HTR-8/SVneo (cell line): ENCODE results near the gene PUDP.
A peak's percentile ranks its signal among the peaks of the same experiment; 100 is the strongest.

Experiments used
- DNase-seq: peaks from one replicate; pipeline ENCODE4 v3.0.0; 2011; ENCODE audit warnings: low spot score, mixed read lengths; ENCODE audit not compliant: insufficient read length
- FAIRE-seq: peaks from 2 replicates; lab custom pipeline; 2011; peaks lifted over from hg19 to GRCh38; lab: Jason Lieb, UNC

The PUDP gene

DNA sequence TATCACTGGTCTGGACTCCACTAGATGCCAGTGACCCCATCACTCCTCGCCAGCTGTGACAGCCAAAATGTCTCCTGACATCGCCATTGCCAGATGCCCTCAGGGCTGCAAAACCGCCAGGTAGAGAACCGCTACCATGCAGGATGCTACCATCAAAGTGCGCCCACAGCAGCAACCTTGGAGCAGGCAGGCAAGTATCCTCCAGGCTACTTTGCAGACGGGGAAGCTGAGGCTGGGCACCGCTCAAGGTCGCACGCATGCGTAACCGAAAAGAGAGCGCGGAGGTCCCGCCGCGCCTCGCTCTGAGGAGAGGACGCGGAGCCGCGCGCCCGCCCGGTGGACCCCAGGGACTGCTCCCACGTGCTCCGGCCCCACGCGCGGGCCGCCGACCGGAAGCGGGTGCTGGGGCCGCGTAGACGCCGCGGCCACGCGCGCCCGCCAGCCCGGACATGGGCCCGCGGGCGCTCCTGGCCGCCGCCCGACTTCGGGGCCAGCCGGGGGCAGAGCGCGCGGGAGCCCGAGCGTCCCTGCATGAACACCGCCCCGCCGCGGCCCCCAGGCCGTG is 458 bp downstream of the PUDP start, which contains the start of gene STS:
Gene STS, plus strand, starts transcription at position 300 of the 565 bp plus-strand sequence. CDS start 105,488 bp downstream, outside the sequence.
- no peak for DNase-seq

DNA sequence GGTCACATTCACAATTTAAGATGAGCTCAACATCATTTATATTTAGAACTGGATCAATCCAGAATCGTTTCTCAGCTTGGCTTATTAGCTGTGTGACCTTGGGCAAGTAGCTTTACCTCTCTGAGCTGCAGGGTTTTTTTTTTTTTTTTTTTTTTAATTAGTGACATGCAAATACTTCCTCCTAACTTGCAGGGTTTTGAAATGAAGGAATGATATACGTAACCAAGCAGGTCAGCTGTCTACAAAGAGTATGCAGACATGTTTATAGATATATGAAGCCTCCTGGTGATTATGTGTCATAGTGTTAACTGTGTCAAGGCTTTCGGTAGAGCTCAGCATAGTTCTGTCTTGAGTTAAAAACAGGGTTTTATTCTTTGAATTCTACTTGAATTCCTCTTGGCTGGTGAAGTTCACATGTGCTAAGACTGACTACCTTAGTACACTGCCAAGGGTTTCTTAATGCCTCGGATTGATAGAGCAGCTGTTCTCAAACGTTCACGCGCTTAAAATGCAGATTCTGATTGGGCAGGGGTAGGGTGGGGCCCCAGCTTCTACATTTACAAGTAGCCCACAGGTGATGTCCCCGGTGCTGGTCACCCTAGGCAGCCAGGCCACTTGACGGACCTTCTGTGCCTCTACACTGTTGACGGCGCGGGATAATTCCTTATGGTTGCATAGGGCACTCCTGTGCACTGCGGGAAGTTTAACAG is 1.1 kb downstream of the PUDP start:
- DNase-seq (no peak), FAIRE-seq (peak; percentile 20)

More for the DNA sequence above, 458 bp downstream of the PUDP start, which contains the start of gene STS:
- no peak for FAIRE-seq

DNA sequence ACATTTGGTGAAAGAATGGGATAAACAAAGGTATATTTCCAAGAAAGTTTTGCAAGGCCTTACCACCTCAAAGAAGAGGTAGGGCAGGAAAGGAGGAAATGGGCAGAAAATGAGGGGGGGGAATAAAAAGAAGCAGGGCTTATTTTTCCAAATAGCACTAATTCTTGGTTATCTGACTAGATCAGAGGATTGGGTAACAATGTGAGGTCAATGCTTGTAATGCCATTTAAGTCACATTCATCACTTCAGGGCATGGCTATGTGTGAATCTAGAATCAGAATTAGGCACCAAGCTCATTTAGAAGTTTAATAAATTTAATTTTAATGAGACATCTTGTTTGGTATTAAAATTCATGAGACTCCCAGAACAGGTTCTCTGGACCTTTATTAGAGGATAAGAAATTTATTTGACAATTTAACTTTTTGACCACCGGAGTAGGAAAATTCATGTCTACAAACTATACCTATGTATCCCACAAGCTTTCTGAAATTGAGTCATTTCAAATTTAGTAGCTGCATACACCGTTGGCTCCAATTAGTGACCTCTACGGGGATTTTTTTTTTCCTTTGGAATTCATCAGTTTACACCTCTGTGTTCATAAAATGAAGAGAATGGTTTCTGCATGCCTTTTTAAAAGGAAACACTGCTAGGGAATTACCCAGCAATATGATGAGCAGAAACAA is 1.8 kb downstream of the PUDP start:
- DNase-seq (no peak), FAIRE-seq (no peak)

DNA sequence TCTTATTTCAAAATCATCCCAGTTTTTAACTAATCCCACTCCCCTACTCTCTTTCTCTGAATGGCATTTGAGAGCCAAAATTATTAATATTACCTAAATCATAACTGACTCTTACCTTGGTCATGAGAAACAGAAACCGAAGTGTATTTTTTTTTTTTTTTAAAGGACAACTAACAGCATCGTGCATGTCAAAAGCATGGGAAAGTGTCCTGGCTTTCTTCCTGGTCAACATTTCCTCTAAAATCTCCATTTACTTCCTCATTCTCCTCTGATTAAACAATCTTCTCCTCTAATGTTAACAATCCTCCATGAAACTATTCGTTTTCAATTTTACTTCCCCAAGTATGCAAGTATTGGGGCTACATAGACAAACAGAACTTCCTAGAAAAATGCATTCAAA is 2.5 kb downstream of the PUDP start:
- DNase-seq, result no peak
- FAIRE-seq, result no peak

DNA sequence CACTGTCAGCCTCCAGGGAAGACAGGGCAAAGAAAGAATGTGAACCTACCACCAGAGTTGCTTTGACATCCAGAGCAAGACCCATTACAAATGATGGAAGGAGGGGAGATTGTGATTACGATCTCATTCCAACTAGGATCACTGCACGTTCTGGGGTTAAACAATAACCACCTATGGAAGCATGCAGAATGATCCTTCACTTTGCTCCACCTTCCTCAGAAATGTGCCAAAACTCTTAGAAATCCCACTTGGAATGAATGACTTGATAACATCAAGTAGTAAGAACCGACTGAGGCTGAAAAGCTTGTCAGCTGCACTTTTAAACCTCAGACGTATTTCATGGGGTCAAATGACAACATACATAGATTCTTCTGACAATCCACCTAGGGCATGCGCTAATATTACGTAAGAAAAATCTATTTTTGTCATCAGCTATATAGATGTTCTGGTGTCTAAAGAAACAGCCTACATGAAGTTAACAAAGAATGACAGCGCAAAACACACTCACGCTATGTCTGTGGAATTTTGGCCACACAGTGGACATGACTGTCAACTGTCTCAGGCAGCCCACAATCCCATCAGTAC is 3.9 kb downstream of the PUDP start:
- DNase-seq, result no peak
- FAIRE-seq, result no peak

DNA sequence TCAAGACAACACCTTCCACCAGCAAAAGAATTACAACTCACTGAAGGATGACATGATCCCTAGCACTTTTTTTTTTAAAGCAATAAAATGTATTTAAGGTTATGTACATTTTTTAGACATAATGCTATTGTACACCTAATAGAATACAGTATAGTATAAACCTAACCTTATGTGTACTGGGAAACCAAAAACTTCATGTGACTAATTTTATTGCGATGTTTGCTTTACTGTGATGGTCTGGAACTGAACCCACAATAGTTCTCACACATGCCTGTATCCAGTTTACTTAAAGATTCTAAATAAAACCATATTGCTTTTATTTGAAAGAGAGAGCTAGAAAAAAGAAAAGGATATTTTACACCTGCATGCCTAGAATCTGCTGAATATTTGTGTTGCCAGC is 4.9 kb downstream of the PUDP start:
- DNase-seq (no peak), FAIRE-seq (no peak)

DNA sequence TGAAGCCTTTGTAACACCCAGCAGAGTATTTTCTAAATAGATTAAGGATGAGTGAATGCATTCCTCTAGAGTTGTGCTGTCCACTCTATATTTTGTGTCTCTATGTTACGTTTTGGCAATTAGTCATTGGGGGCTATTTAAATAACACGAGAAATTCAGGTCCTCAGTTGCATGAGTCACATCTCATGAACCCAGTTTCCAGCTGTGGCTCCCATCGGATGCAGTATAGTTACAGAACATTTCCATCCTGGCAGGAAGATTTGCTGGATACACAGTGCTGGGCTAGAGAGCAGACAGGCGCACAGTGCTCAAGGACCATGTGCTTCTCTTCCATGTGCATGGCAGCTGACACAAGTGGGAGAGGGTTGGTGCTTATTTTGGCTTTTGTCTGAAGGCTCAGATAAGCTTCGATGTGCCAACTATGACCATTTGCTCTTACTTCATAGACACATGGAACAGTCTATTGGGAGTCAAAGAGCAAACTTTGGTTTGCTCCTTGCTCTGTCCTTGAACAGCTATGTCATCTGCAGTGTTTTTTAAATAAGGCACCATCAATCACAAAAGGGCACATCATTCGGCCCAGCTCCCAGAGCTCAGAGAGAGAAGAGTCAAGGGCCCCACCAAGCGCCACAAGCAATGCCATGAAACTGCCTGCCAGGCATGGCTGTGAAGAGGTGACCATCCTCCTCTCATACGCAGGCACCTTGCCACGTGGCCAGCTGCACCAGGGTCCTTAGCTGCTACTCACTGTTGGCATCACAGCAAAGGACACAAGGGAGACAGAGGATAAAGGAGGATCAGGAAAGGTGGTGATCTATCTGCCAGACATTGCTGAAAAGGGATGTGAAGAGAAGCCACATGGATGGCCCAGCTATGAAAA is 8.5 kb downstream of the PUDP start:
- no peak for FAIRE-seq

DNA sequence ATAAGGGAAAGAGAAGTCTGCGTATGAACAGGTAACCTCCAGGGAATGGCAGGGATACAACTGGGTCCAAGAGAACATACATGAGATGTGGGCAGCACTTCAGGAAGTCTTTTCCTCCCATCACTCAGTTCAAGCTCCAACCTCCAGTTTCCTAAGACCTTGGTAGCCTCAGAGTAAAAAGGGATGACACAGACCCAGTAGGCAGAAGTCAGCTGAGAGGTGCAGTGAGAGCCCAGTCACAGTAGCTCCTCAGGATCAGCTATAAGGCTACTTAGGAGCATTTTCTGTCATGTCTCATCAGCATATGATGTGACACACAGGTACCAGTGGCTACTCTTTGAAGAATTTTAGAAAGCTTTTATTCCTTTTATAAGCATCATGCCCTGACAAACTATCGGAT is 13.0 kb downstream of the PUDP start:
- FAIRE-seq, result no peak

More for the DNA sequence above, 8.5 kb downstream of the PUDP start:
- DNase-seq, result no peak

DNA sequence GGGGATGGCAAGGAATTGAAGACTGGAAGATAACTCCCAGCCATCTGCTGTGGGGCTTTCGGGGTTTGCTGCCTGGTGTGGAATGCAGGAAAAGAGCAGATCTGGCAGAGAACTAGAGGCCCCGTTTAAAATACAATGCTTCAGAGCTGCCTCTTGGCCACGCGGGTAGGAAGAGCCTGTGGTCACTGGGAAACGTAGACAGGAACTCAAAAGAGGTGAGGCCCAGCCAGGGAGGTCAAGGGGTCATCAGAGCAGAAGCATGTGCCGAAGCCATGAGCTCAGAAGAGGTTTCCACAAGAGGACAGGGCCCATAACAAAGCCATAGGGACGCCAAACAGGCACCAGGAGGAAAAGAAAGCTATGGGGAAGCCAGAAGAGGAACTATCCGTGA is 14.9 kb downstream of the PUDP start:
- DNase-seq, result no peak
- FAIRE-seq, result no peak

More for the DNA sequence above, 13.0 kb downstream of the PUDP start:
- no peak for DNase-seq

DNA sequence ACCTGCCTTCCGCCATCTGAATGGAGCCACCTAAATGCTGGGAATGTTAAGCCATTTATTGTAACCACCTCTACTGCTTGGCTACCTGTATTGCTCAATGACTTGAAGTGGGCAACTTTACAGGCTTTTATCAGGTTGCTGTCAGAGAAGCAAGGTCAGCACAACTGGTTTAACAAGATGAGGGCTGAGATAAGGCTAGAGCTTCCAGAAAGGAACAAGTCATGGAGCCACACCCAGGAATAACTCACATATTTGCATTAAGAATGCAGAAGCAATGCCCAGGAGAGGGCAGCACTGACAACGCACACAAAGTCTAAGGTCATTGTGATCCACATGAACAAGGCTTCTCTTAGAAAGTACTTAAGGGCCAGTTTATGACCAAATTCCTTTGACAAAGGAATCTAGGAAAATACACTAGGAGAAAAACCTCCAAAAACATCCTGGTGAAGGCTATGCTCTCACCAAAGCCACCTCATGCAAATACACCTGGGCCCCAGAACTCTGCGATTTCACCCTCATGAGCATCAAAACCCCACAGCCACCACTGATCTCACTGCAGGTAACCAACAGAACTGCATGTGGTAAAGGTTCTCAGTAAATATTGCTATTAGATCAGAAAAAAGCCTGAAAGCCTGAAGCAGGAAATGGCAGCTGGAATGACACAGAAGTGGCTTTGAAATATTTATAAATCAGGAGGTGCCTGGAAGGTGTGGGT is 15.5 kb downstream of the PUDP start:
- FAIRE-seq, result no peak
- peak; percentile 47 for DNase-seq

DNA sequence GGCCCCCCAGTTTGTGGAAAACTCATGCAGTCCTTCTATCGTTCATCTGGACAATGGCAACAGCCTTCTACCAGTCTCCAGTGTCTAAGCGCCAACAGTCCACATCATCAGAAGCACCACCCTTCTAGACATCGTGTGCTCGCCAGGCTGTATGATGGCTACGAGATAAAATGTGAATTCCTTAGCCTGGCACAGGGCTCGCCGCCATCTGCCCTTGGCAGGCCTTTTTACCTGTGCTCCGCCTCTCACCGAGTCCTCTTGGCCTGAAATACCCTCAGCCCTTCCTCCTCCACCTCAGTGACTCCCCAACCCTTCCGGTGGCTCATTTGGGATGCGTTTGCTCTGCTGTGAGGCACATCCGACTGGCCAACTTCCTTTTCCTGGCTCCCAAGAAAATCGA is 16.3 kb downstream of the PUDP start:
- FAIRE-seq (no peak), DNase-seq (no peak)

DNA sequence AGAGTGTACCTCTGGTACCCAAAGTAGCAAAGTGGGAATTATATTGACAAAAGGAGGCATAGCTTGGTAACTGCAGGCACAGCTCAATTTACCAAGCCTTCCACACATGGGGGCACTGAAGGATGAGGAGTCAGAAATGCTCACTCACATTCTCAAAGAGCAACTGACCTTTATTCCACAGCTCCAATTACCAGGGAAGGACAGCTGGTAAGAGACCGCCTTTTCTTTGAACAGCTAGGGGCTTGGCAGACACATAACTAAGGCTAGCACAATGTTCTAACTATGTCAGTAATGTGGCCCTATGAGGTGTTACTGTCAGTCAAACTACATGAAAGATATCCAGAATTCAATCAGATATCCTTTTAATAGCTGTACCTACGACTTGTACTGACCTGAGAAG is 20.9 kb downstream of the PUDP start:
- no peak for DNase-seq
- no peak for FAIRE-seq

DNA sequence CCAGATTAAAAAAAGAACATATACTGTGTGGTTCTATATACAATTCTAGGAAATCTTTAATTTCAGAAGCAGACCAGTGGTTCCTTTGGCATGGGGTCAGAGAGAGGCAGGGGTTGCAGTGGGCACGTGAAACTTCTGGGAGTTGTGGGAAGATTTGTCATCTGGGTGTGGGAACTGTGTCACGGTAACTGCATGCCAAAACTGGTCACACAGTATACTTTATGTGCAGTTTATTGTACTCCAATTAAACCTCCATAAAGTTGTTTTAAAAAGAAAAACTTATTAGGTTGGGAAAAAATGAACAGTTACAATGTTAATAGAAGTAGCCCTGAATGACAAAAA is 27.1 kb downstream of the PUDP start:
- DNase-seq (no peak), FAIRE-seq (no peak)

DNA sequence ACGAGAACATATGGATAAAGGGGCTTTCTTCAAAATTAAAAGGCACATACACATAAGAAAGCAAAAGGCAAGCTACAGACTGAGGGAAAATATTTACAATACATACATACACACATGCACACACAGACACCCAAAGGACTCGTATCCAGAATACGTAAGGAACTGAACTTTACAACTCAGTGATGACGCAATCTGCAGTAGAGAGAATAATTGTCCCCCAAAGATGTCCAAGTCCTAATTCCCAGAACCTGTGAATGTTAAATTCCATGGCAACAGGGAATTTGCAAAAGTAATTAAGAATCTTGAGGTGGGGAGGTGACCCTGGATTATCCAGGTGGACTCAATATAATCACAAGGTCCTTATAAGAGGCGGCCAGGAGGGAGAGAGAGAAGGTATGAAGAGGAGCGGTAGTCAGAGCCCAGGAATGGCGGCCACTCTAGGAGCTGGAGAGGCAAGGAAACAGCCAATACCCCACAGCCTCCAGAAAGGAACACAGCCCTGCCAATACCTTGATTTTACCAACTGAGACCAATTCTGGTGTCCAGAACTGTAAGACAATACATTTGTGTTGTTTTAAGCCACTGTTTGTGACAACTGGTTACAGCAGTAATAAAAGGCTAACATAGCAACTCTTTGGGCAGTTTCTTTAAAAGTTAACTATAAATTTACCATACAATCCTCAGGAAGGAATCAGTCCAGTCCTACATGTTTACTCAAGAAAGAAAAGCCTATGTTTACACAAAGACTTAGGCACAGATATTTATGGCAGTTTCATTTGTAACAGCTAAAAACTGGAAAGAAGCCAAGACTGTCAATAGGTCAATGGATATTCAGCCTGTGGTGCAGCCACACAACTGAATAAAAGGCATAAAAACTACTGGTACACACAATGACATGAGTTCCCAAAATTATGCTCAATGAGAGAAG is 27.7 kb downstream of the PUDP start:
- DNase-seq, result no peak
- no peak for FAIRE-seq

DNA sequence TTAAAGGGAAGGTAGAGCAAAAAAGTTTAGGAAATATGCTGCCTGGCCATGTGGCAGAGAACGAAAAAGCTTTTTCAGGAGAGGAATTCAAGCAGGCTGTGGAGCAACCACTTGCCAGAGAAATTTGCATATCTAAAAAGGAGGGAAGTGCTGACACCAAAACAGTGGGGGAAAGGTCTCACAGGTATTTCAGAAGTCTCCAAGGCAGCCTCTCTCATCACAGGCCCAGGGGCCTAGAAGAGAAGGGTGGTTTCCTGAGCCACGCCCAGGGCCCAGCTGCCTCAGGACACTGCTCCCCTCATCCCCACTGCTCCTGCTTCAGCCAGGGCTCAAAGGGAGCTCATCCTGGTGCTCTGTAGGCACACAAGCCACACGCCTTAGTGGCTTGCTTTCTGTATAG is 30.4 kb downstream of the PUDP start:
- DNase-seq (no peak), FAIRE-seq (no peak)

DNA sequence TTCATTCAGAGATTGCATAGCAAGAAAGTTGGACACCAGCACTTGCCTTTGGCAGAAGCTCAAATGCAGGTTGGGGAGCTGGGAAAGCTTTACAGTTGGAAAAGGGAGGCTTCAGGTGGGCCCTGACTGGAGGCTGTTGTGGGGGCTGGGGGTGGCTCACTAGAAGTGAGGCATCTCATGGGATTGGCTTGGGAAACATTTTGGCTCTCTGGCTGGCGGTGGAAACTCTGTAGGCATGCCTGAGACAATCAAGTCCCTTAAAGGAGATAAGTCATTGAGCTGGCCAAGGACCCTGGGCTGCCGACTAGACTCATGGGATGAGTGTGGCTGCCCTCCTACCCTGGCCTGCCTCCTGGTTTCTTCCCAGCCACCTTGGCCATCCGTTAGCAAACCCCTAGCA is 31.9 kb downstream of the PUDP start:
- no peak for FAIRE-seq
- no peak for DNase-seq

DNA sequence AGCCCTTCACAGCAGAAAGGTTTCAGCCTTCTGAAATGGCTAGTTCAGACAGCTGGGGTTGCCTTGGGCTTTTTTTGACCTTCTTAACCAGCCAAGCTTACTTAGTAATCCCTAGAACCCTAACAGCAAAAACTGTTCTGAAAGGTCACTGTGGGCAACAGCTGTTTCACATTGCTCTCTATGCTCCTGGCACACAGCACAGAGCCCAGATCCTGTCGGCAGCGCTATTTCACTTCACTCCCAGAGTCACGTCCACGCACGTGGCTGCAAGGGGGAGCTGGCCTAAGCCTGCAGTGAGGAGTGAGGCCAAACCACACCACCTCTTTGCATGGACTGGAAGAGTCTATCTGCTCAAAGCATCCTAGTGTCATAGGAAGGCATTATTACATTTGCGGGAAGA is 32.4 kb downstream of the PUDP start:
- FAIRE-seq (no peak), DNase-seq (no peak)

DNA sequence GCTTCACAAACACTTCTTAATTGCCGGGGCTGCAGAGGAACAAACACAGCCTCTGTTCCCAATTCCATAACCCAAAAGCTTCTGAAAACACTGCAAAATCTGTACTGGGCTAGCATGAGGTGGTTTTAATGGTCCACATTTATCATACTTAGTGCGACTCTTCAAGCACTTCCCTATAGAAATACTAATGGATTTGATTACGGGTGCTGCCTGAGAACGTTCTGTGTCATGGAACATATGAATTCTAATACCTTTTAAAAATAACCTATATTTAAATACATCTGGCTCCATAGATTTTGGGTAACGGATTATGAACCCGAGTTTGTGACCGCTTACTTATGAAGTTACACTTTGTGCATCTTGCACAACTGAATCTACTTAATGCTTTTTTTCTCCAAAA is 35.9 kb downstream of the PUDP start:
- no peak for FAIRE-seq
- DNase-seq, result no peak

DNA sequence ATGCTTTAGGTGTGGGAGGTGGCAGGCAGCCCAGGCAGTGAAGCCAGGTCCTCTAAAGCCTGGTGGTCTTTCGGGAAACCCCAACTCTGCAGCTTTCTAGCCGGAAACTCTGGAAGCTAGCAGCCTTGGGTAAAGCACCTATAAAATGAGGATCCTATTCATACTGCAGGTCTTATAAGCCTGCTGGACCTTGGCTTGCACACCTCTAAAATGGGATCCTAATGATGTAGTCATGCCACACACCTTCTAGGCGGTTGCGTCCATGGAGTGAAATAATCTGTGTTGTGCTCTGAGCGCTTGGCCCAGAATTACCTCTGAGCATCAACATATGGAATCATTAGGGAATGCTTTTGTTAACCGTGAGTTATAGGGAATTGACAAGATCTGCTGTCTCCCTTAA is 36.4 kb downstream of the PUDP start:
- DNase-seq (no peak), FAIRE-seq (no peak)
